ENCODE results near the gene COL10A1. TPM values are rescaled to one million over a fixed set of nuclear protein-coding genes. Genes with fewer than 3 reads are reported as not detected.
A peak's percentile ranks its signal among the peaks of the same experiment; 100 is the strongest.

Gene COL10A1
- total and polyA plus RNA-seq, 10 of the 15 experiments (the other 5 are each of a cell fraction or from before 2014, with no cell fraction given) = 0.02 to 0.33 (median 0.06) TPM; not detected in 5

DNA sequence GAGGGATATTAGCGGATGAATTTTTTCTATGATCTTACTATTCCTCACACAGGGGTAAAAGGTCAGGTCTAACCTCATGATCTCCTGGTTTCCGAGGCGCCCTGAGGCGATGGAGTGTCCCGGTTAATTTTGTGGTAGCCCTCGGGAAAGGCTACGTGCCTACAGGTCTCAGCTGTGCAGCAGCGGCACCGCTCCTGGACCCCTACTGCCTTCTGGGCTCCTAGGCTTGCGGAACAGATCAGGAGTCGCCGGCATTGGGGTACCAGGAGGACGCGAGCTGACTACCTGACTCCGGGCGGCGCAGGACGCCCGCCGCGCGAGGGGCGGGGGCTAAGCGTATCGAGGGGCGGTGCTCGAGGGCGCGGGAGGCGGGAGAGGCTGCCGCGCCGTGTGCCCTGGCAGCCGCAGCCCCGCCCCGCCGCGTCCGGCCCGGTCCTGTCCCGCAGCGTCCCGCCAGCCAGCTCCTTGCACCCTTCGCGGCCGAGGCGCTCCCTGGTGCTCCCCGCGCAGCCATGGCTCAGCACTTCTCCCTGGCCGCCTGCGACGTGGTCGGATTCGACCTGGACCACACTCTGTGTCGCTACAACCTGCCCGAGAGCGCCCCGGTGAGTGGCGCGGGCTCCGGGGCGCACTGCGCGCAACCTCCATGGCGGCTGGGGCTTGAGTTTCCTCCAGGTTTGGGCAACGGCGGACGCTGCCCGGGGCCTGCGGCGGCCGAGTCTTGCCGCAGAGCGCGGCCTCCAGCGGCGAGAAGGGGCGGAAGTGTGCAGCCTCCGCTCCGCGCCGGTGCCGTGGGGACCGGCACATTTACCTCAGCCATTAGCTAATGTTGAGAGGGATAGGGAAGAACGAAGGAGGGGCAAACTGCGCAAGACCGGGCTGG is 25.3 kb downstream of the COL10A1 start, which contains the start of gene NT5DC1 (continued):
- TF ChIP-seq, protein P1, sequence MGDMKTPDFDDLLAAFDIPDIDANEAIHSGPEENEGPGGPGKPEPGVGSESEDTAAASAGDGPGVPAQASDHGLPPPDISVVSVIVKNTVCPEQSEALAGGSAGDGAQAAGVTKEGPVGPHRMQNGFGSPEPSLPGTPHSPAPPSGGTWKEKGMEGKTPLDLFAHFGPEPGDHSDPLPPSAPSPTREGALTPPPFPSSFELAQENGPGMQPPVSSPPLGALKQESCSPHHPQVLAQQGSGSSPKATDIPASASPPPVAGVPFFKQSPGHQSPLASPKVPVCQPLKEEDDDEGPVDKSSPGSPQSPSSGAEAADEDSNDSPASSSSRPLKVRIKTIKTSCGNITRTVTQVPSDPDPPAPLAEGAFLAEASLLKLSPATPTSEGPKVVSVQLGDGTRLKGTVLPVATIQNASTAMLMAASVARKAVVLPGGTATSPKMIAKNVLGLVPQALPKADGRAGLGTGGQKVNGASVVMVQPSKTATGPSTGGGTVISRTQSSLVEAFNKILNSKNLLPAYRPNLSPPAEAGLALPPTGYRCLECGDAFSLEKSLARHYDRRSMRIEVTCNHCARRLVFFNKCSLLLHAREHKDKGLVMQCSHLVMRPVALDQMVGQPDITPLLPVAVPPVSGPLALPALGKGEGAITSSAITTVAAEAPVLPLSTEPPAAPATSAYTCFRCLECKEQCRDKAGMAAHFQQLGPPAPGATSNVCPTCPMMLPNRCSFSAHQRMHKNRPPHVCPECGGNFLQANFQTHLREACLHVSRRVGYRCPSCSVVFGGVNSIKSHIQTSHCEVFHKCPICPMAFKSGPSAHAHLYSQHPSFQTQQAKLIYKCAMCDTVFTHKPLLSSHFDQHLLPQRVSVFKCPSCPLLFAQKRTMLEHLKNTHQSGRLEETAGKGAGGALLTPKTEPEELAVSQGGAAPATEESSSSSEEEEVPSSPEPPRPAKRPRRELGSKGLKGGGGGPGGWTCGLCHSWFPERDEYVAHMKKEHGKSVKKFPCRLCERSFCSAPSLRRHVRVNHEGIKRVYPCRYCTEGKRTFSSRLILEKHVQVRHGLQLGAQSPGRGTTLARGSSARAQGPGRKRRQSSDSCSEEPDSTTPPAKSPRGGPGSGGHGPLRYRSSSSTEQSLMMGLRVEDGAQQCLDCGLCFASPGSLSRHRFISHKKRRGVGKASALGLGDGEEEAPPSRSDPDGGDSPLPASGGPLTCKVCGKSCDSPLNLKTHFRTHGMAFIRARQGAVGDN (IDR thresholded peaks at IDR 0.05) = peak; percentile 52
- TF ChIP-seq KDM1A (IDR thresholded peaks at IDR 0.05; ENCODE audit: borderline replicate concordance) (no peak), POLR2AphosphoS5 (IDR thresholded peaks at IDR 0.05; ENCODE audit: low read length) (peak; percentile 92), NR2C1 (IDR thresholded peaks at IDR 0.05) (peak; percentile 70), ASH2L (IDR thresholded peaks at IDR 0.05; ENCODE audit: borderline replicate concordance, low read depth) (0 out of 2 replicates have a peak, but pooled peaks have one; percentile 88), HCFC1 (IDR thresholded peaks at IDR 0.05; ENCODE audit: low read length) (0 out of 2 replicates have a peak, but pooled peaks have one; percentile 22), CBX5 (IDR thresholded peaks at IDR 0.05; ENCODE audit: low read depth) (peak; percentile 79; the same call in 1 of the 2 replicates), ATF7 (IDR thresholded peaks at IDR 0.05; ENCODE audit: low read depth) (peak; percentile 32), IKZF2 (IDR thresholded peaks at IDR 0.05) (peak; percentile 7 to 38; a peak in 2 of 4 replicates), DPF2 (IDR thresholded peaks at IDR 0.05) (peak; percentile 95), TCF3 (IDR thresholded peaks at IDR 0.05; ENCODE audit: borderline replicate concordance, insufficient read depth, low read depth, low read length) (0 out of 2 replicates have a peak, but pooled peaks have one; percentile 21)
- TF ChIP-seq, protein P2, sequence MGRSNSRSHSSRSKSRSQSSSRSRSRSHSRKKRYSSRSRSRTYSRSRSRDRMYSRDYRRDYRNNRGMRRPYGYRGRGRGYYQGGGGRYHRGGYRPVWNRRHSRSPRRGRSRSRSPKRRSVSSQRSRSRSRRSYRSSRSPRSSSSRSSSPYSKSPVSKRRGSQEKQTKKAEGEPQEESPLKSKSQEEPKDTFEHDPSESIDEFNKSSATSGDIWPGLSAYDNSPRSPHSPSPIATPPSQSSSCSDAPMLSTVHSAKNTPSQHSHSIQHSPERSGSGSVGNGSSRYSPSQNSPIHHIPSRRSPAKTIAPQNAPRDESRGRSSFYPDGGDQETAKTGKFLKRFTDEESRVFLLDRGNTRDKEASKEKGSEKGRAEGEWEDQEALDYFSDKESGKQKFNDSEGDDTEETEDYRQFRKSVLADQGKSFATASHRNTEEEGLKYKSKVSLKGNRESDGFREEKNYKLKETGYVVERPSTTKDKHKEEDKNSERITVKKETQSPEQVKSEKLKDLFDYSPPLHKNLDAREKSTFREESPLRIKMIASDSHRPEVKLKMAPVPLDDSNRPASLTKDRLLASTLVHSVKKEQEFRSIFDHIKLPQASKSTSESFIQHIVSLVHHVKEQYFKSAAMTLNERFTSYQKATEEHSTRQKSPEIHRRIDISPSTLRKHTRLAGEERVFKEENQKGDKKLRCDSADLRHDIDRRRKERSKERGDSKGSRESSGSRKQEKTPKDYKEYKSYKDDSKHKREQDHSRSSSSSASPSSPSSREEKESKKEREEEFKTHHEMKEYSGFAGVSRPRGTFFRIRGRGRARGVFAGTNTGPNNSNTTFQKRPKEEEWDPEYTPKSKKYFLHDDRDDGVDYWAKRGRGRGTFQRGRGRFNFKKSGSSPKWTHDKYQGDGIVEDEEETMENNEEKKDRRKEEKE (IDR thresholded peaks at IDR 0.05) = no peak
- TF ChIP-seq, protein P3, sequence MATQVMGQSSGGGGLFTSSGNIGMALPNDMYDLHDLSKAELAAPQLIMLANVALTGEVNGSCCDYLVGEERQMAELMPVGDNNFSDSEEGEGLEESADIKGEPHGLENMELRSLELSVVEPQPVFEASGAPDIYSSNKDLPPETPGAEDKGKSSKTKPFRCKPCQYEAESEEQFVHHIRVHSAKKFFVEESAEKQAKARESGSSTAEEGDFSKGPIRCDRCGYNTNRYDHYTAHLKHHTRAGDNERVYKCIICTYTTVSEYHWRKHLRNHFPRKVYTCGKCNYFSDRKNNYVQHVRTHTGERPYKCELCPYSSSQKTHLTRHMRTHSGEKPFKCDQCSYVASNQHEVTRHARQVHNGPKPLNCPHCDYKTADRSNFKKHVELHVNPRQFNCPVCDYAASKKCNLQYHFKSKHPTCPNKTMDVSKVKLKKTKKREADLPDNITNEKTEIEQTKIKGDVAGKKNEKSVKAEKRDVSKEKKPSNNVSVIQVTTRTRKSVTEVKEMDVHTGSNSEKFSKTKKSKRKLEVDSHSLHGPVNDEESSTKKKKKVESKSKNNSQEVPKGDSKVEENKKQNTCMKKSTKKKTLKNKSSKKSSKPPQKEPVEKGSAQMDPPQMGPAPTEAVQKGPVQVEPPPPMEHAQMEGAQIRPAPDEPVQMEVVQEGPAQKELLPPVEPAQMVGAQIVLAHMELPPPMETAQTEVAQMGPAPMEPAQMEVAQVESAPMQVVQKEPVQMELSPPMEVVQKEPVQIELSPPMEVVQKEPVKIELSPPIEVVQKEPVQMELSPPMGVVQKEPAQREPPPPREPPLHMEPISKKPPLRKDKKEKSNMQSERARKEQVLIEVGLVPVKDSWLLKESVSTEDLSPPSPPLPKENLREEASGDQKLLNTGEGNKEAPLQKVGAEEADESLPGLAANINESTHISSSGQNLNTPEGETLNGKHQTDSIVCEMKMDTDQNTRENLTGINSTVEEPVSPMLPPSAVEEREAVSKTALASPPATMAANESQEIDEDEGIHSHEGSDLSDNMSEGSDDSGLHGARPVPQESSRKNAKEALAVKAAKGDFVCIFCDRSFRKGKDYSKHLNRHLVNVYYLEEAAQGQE (IDR thresholded peaks at IDR 0.05; ENCODE audit: low read depth, low read length) = no peak
- TF ChIP-seq, protein P4, sequence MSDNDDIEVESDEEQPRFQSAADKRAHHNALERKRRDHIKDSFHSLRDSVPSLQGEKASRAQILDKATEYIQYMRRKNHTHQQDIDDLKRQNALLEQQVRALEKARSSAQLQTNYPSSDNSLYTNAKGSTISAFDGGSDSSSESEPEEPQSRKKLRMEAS (IDR thresholded peaks at IDR 0.05; ENCODE audit: low read depth, low read length) = no peak
- TF ChIP-seq, protein P5, sequence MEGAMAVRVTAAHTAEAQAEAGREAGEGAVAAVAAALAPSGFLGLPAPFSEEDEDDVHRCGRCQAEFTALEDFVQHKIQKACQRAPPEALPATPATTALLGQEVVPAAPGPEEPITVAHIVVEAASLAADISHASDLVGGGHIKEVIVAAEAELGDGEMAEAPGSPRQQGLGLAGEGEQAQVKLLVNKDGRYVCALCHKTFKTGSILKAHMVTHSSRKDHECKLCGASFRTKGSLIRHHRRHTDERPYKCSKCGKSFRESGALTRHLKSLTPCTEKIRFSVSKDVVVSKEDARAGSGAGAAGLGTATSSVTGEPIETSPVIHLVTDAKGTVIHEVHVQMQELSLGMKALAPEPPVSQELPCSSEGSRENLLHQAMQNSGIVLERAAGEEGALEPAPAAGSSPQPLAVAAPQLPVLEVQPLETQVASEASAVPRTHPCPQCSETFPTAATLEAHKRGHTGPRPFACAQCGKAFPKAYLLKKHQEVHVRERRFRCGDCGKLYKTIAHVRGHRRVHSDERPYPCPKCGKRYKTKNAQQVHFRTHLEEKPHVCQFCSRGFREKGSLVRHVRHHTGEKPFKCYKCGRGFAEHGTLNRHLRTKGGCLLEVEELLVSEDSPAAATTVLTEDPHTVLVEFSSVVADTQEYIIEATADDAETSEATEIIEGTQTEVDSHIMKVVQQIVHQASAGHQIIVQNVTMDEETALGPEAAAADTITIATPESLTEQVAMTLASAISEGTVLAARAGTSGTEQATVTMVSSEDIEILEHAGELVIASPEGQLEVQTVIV (IDR thresholded peaks at IDR 0.05; ENCODE audit: borderline replicate concordance, partially characterized antibody) = peak; percentile 13
